Activated naive CD8-positive, alpha-beta T cell treated with anti-CD3 and anti-CD28 coated beads for 36 hours (primary cell): ENCODE results near the gene INPP4A. TPM values are rescaled to one million over a fixed set of nuclear protein-coding genes. Genes with fewer than 3 reads are reported as not detected.
A peak's percentile ranks its signal among the peaks of the same experiment; 100 is the strongest.

ENCODE experiments used
- DNase-seq: peaks from one replicate; pipeline ENCODE4 v3.0.0; 2021
- H3K27ac Mint-ChIP-seq: one replicate; pipeline ENCODE4 v1.8.0; 2022; ENCODE audit warnings: mild to moderate bottlenecking, moderate library complexity, mixed read lengths
- H3K27me3 Mint-ChIP-seq: one replicate; pipeline ENCODE4 v1.8.0; 2022; ENCODE audit warnings: mild to moderate bottlenecking, mixed read lengths
- H3K36me3 Mint-ChIP-seq: one replicate; pipeline ENCODE4 v1.8.0; 2021; ENCODE audit warnings: mild to moderate bottlenecking, mixed read lengths
- H3K4me1 Mint-ChIP-seq: one replicate; pipeline ENCODE4 v1.8.0; 2021; ENCODE audit warnings: mixed read lengths
- H3K4me3 Mint-ChIP-seq: one replicate; pipeline ENCODE4 v1.8.0; 2022; ENCODE audit warnings: mild to moderate bottlenecking, moderate library complexity, mixed read lengths
- H3K9me3 Mint-ChIP-seq: one replicate; pipeline ENCODE4 v1.8.0; 2022; ENCODE audit warnings: mixed read lengths
- total RNA-seq, 2 experiments: library from RNA; stranded (reverse); gene quantifications; one replicate each; pipeline ENCODE4 v1.2.3, GENCODE V29; 2021

The INPP4A gene
- total RNA-seq, 2 experiments from 2014 or later, result 31.6 to 31.9 TPM

- H3K27me3 Mint-ChIP-seq, result no peaks in the 10 kb centered on the region
- H3K4me1 Mint-ChIP-seq, result peaks cover 58% of the 10 kb centered on the region
- H3K27ac Mint-ChIP-seq, result peak overlapping the region; percentile 87
- H3K36me3 Mint-ChIP-seq, result peaks cover 45% of the 10 kb centered on the region
- H3K4me3 Mint-ChIP-seq, result no peak overlapping the region
- DNase-seq, result no peak
- H3K9me3 Mint-ChIP-seq, result no peaks in the 10 kb centered on the region
These were observed 105.5 kb downstream of the INPP4A start for GRCh38 chr2:98550165-98550564.

GRCh38 chr2:98551316-98551715 is 106.7 kb downstream of the INPP4A start:
- peak overlapping the region; percentile 87 for H3K27ac Mint-ChIP-seq
- H3K4me1 Mint-ChIP-seq, result peaks cover 63% of the 10 kb centered on the region

GRCh38 chr2:98552499-98553179 is 108.0 kb downstream of the INPP4A start:
- H3K27me3 Mint-ChIP-seq, result no peaks in the 10 kb centered on the region
- peaks cover 62% of the 10 kb centered on the region for H3K4me1 Mint-ChIP-seq
- no peak for DNase-seq
- H3K9me3 Mint-ChIP-seq, result no peaks in the 10 kb centered on the region
- H3K36me3 Mint-ChIP-seq, result peaks cover 42% of the 10 kb centered on the region
- peak overlapping the region; percentile 67 for H3K27ac Mint-ChIP-seq
- H3K4me3 Mint-ChIP-seq, result no peak overlapping the region

More at GRCh38 chr2:98551316-98551715, 106.7 kb downstream of the INPP4A start:
- Mint-ChIP-seq H3K9me3 (no peaks in the 10 kb centered on the region), H3K36me3 (peaks cover 48% of the 10 kb centered on the region), H3K27me3 (no peaks in the 10 kb centered on the region), H3K4me3 (no peak overlapping the region)
- peak; percentile 62 for DNase-seq

- no peaks in the 10 kb centered on the region for H3K9me3 Mint-ChIP-seq
These were observed 109.6 kb downstream of the INPP4A start for GRCh38 chr2:98554116-98554861.

GRCh38 chr2:98555696-98556095 is 111.0 kb downstream of the INPP4A start:
- no peak overlapping the region for H3K27ac Mint-ChIP-seq
- no peak for DNase-seq
- peaks cover 38% of the 10 kb centered on the region for H3K36me3 Mint-ChIP-seq
- H3K4me1 Mint-ChIP-seq, result peaks cover 48% of the 10 kb centered on the region
- no peak overlapping the region for H3K4me3 Mint-ChIP-seq
- H3K27me3 Mint-ChIP-seq, result no peaks in the 10 kb centered on the region
- no peaks in the 10 kb centered on the region for H3K9me3 Mint-ChIP-seq

More at GRCh38 chr2:98554116-98554861, 109.6 kb downstream of the INPP4A start:
- H3K27me3 Mint-ChIP-seq, result no peaks in the 10 kb centered on the region
- H3K4me3 Mint-ChIP-seq, result no peak overlapping the region
- peaks cover 41% of the 10 kb centered on the region for H3K36me3 Mint-ChIP-seq
- no peak for DNase-seq
- H3K27ac Mint-ChIP-seq, result no peak overlapping the region
- H3K4me1 Mint-ChIP-seq, result peaks cover 54% of the 10 kb centered on the region

GRCh38 chr2:98556344-98557033 is 111.8 kb downstream of the INPP4A start:
- Mint-ChIP-seq H3K9me3 (no peaks in the 10 kb centered on the region), H3K27ac (no peak overlapping the region), H3K4me1 (peaks cover 41% of the 10 kb centered on the region), H3K27me3 (no peaks in the 10 kb centered on the region), H3K36me3 (peaks cover 32% of the 10 kb centered on the region), H3K4me3 (no peak overlapping the region)
- no peak for DNase-seq

- DNase-seq, result no peak
- no peaks in the 10 kb centered on the region for H3K9me3 Mint-ChIP-seq
- H3K27me3 Mint-ChIP-seq, result no peaks in the 10 kb centered on the region
- peaks cover 11% of the 10 kb centered on the region for H3K36me3 Mint-ChIP-seq
- H3K4me3 Mint-ChIP-seq, result no peak overlapping the region
- H3K4me1 Mint-ChIP-seq, result peaks cover 25% of the 10 kb centered on the region
- H3K27ac Mint-ChIP-seq, result peak overlapping the region; percentile 49
These were observed 114.3 kb downstream of the INPP4A start for GRCh38 chr2:98558852-98559530.

- H3K9me3 Mint-ChIP-seq, result no peaks in the 10 kb centered on the region
- H3K27ac Mint-ChIP-seq, result peak overlapping the region; percentile 49
- H3K27me3 Mint-ChIP-seq, result no peaks in the 10 kb centered on the region
- peaks cover 10% of the 10 kb centered on the region for H3K36me3 Mint-ChIP-seq
- peaks cover 25% of the 10 kb centered on the region for H3K4me1 Mint-ChIP-seq
- no peak overlapping the region for H3K4me3 Mint-ChIP-seq
- DNase-seq, result no peak
These were observed 114.9 kb downstream of the INPP4A start for GRCh38 chr2:98559581-98559980.

- no peak overlapping the region for H3K4me3 Mint-ChIP-seq
- no peaks in the 10 kb centered on the region for H3K9me3 Mint-ChIP-seq
- no peaks in the 10 kb centered on the region for H3K27me3 Mint-ChIP-seq
- H3K27ac Mint-ChIP-seq, result peak overlapping the region; percentile 49
- DNase-seq, result no peak
- H3K36me3 Mint-ChIP-seq, result peaks cover 8% of the 10 kb centered on the region
- peaks cover 28% of the 10 kb centered on the region for H3K4me1 Mint-ChIP-seq
These were observed 115.7 kb downstream of the INPP4A start for GRCh38 chr2:98560256-98560771.

- Mint-ChIP-seq H3K27ac (peak overlapping the region; percentile 49), H3K4me1 (peaks cover 29% of the 10 kb centered on the region), H3K4me3 (no peak overlapping the region), H3K27me3 (no peaks in the 10 kb centered on the region), H3K9me3 (no peaks in the 10 kb centered on the region), H3K36me3 (peaks cover 8% of the 10 kb centered on the region)
- DNase-seq, result no peak
These were observed 116.4 kb downstream of the INPP4A start for GRCh38 chr2:98561018-98561417.

GRCh38 chr2:98561902-98562695 is 117.4 kb downstream of the INPP4A start:
- no peak for DNase-seq
- no peaks in the 10 kb centered on the region for H3K9me3 Mint-ChIP-seq
- peaks cover 19% of the 10 kb centered on the region for H3K4me1 Mint-ChIP-seq
- peaks cover 6% of the 10 kb centered on the region for H3K36me3 Mint-ChIP-seq
- no peak overlapping the region for H3K27ac Mint-ChIP-seq
- H3K4me3 Mint-ChIP-seq, result no peak overlapping the region
- H3K27me3 Mint-ChIP-seq, result no peaks in the 10 kb centered on the region

- Mint-ChIP-seq H3K36me3 (peaks cover 6% of the 10 kb centered on the region), H3K4me1 (peaks cover 14% of the 10 kb centered on the region), H3K27me3 (no peaks in the 10 kb centered on the region), H3K9me3 (no peaks in the 10 kb centered on the region), H3K4me3 (no peak overlapping the region), H3K27ac (peak overlapping the region; percentile 46)
- no peak for DNase-seq
These were observed 118.7 kb downstream of the INPP4A start for GRCh38 chr2:98563394-98563793.

- no peak overlapping the region for H3K27ac Mint-ChIP-seq
- H3K4me1 Mint-ChIP-seq, result peaks cover 6% of the 10 kb centered on the region
- DNase-seq, result no peak
- H3K36me3 Mint-ChIP-seq, result peaks cover 8% of the 10 kb centered on the region
- H3K4me3 Mint-ChIP-seq, result no peak overlapping the region
- no peaks in the 10 kb centered on the region for H3K27me3 Mint-ChIP-seq
- no peaks in the 10 kb centered on the region for H3K9me3 Mint-ChIP-seq
These were observed 120.0 kb downstream of the INPP4A start for GRCh38 chr2:98564541-98565132.
